Nasal cavity respiratory epithelium epithelial cell of viscerocranial mucosa (primary cell): Measurements from ENCODE around the gene MAP1S. TPM values are rescaled to one million over a fixed set of nuclear protein-coding genes. Genes with fewer than 3 reads are reported as not detected.

Source experiments
- total RNA-seq: library from RNA; depleted of rRNA; stranded (reverse); fragments of >200 nt; gene quantifications from 2 replicates; pipeline ENCODE4 v1.2.3, GENCODE V29; 2014

MAP1S gene, protein sequence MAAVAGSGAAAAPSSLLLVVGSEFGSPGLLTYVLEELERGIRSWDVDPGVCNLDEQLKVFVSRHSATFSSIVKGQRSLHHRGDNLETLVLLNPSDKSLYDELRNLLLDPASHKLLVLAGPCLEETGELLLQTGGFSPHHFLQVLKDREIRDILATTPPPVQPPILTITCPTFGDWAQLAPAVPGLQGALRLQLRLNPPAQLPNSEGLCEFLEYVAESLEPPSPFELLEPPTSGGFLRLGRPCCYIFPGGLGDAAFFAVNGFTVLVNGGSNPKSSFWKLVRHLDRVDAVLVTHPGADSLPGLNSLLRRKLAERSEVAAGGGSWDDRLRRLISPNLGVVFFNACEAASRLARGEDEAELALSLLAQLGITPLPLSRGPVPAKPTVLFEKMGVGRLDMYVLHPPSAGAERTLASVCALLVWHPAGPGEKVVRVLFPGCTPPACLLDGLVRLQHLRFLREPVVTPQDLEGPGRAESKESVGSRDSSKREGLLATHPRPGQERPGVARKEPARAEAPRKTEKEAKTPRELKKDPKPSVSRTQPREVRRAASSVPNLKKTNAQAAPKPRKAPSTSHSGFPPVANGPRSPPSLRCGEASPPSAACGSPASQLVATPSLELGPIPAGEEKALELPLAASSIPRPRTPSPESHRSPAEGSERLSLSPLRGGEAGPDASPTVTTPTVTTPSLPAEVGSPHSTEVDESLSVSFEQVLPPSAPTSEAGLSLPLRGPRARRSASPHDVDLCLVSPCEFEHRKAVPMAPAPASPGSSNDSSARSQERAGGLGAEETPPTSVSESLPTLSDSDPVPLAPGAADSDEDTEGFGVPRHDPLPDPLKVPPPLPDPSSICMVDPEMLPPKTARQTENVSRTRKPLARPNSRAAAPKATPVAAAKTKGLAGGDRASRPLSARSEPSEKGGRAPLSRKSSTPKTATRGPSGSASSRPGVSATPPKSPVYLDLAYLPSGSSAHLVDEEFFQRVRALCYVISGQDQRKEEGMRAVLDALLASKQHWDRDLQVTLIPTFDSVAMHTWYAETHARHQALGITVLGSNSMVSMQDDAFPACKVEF
- 12.3 and 29.0 TPM in 2 replicates for total RNA-seq

DNA sequence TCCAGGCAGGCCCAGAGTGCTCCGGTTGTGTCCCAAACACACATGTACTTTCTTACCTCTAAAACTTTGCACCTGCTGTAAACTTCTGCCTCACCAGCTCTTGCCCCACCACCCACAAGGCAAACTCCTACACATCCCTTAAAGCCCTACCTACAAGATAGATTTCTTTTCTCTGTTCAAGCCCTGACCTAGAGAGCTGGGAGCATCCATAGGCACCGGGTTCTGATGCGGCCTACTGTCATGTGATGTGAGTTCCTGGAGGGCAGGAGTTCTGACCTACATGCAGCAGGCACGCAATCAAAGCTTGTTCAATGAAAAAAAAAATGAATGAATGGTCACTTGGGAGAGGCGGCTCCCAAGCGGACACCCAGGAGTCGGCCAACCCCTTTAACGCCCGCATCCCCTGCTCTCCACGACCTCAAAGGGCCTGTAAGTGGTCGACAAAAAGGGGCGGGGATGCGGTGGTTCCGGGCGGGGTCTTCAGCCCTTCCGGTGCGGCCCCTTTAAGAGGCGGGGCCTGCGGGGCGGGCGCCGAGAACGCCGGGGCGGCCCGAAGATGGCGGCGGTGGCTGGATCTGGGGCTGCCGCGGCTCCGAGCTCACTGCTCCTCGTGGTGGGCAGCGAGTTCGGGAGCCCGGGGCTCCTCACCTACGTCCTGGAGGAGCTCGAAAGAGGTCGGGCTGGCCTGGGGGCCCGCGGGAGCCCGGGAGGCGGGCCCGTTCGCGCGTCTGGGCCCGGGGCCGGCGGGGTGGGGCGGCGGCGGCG lies at the start of gene MAP1S:
Gene MAP1S (plus strand): TSS at position 534 of the 765 bp plus-strand sequence. CDS start 23 bp downstream, at position 557.

DNA sequence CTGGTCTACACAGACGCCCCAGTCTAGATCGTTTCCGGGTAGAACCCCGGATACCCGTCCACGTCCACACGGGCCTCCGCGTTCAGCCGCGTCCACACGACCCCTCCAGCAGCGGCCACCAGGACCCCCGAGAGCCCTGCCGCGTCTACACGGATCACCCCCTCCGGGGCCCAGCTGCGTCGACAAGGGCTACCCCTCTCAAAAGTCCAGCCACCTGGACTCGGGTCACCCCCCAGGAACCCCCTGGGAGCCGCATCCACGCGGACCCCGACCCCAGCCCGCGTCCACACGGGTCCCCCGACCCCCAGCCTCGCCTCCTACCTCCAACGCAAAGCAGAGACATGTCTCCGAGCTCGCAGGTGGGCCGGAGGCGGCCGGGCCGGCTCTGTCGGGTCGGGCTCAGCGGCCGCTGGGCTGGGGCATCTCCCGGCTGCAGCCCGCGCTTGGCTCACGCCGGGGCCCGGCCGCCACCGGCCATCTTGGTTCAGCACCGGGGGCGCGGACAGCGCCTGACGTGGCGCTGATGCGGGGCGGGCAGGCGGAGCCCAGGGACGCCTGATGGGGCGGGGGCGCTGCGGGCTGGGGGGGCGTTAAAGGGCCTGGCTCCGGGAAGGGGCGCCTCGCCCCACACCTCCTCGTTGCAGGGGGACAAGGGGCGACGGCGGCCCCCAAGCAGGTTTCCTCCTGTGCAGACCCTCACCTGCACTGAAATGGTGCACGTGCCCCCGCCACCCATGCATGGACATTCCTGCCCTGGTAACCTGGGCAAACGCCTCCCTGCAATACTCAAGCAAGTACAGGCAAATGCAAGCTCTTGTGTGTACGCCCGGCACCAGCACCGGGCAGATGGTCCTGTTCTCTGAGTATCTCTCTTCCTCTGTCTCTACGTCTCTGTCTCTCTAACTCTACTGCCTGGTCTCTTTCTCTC lies 31.2 kb upstream of the MAP1S start, which contains the start of gene UNC13A:
Gene UNC13A (minus strand): TSS at position 498 of the 928 bp plus-strand sequence. CDS start 155 bp downstream, at position 343.

DNA sequence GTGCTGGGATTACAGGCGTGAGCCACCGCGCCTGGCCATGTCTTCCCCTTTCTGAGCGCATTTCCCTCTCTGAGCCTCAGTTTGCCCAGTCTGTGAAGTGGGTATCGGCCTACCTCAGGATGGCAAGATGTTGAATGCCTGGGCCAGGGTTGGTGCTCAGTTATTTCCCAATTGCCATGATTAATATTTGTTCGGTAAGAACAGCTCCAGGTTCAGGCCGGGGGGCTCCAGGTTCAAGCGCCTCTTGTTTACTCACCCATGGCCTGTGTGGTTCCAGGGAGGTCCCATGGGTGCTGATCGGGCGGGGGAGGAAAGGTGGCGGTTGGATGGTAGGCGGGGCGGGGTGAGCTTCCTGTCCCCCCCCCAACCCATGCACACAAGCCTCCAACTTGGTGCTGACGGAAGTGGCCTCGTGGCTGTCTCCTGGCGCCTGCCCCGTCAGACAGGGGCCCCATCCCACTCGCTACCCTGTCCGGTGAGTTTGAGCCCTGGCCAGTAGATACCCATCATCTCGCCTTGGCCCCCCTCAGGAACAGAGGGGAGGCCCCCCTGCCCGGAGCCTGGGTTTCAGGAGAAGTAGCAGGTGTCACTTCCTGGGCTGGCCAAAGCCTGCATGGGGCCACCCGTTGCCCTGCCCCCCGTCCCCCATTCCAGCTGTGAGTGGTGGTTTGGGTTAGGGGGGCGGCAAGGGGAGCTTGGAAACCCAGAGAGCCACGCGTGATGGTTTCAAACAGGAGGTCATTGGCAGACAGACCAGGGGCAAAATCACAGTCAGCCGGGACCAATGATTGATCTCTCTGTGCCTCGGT lies 32.0 kb downstream of the MAP1S start, which contains the start of gene FCHO1:
Gene FCHO1 (plus strand): TSS at position 375 of the 809 bp plus-strand sequence. CDS start 3,688 bp downstream, outside the sequence.

Other genes with a start within 250 kb of the MAP1S start
- 6.5 and 19.6 TPM in 2 replicates for gene SLC27A1, start 249.0 kb upstream of the MAP1S start, total RNA-seq
- 42.0 and 66.7 TPM in 2 replicates for gene PGLS, start 207.8 kb upstream of the MAP1S start, total RNA-seq
- gene COLGALT1, start 163.8 kb upstream of the MAP1S start, total RNA-seq: 68.4 and 102 TPM in 2 replicates
- gene UNC13A, start 31.1 kb upstream of the MAP1S start, total RNA-seq: under 0.01 and 0.14 TPM in 2 replicates
- 0.68 and 1.00 TPM in 2 replicates for gene FCHO1, start 32.0 kb downstream of the MAP1S start, total RNA-seq
- 9.1 and 12.6 TPM in 2 replicates for gene B3GNT3, start 75.7 kb downstream of the MAP1S start, total RNA-seq
- 0.21 TPM in 1 of 2 replicates, not detected in the other for gene INSL3, start 102.0 kb downstream of the MAP1S start, total RNA-seq
- 0.34 and 0.78 TPM in 2 replicates for gene JAK3, start 128.5 kb downstream of the MAP1S start, total RNA-seq
- gene RPL18A, start 140.4 kb downstream of the MAP1S start, total RNA-seq: 1,014 and 1,206 TPM in 2 replicates
- gene SLC5A5, start 152.5 kb downstream of the MAP1S start, total RNA-seq: under 0.01 and 0.28 TPM in 2 replicates
- gene CCDC124, start 213.5 kb downstream of the MAP1S start, total RNA-seq: 64.6 and 91.0 TPM in 2 replicates
- under 0.01 and 0.14 TPM in 2 replicates for gene KCNN1, start 247.6 kb downstream of the MAP1S start, total RNA-seq